Keratinocyte (primary cell): ENCODE results near the gene TCTN1. TPM values are rescaled to one million over a fixed set of nuclear protein-coding genes. Genes with fewer than 3 reads are reported as not detected.
"Not testable (repeated sequence)": the region's sequence is repeated elsewhere in the genome, so short reads cannot be mapped to it uniquely, and the experiment has no call there.

Experiments used
- DNase-seq: peaks from one replicate; pipeline ENCODE4 v3.0.0-alpha.2; 2011; ENCODE audit warnings: low read depth, missing footprints, low spot score
- FAIRE-seq: peaks from 2 replicates; lab custom pipeline; 2011; peaks lifted over from hg19 to GRCh38; lab: Jason Lieb, UNC
- H2AFZ ChIP-seq: 2 replicates; pipeline ENCODE4 v1.6.0; 2012; ENCODE audit warnings: low read length, control low read depth, inconsistent platforms; ENCODE audit not compliant: control insufficient read depth
- H3K27ac ChIP-seq: 2 replicates; pipeline ENCODE4 v1.5.1; 2011; ENCODE audit warnings: low read length; ENCODE audit not compliant: control insufficient read depth, insufficient read depth
- H3K27me3 ChIP-seq: 3 replicates; pipeline ENCODE4 v1.6.0; 2011; ENCODE audit warnings: low read length; ENCODE audit not compliant: control insufficient read depth, insufficient read depth; ENCODE audit errors: extremely low read depth
- H3K36me3 ChIP-seq, 2 experiments: 2 replicates in 1 of 2; 3 replicates in 1 of 2; pipeline ENCODE4 v1.5.1; 2011; ENCODE audit warnings: low read length in 2 of 2, mild to moderate bottlenecking in 1 of 2; ENCODE audit not compliant: control insufficient read depth in 2 of 2, insufficient read depth in 2 of 2; ENCODE audit errors: extremely low read depth in 1 of 2
- H3K4me1 ChIP-seq: 3 replicates; pipeline ENCODE4 v1.5.1; 2011; ENCODE audit warnings: low read length; ENCODE audit not compliant: control insufficient read depth, insufficient read depth; ENCODE audit errors: extremely low read depth
- H3K4me2 ChIP-seq: 3 replicates; pipeline ENCODE4 v1.6.0; 2011; ENCODE audit warnings: low read depth, low read length; ENCODE audit not compliant: control insufficient read depth, insufficient read depth; ENCODE audit errors: extremely low read depth
- H3K4me3 ChIP-seq, 3 experiments: fragments of 200-600 bp in 1 of 3; sonication (generic) in 1 of 3; 2 replicates in 2 of 3; 3 replicates in 1 of 3; pipeline ENCODE4 v1.5.1; 2011 to 2016; ENCODE audit warnings: low read length in 3 of 3, mild to moderate bottlenecking in 3 of 3, control low read depth in 2 of 3, inconsistent platforms in 1 of 3, low read depth in 1 of 3, mixed read lengths in 1 of 3, mixed run types in 1 of 3, moderate library complexity in 1 of 3; ENCODE audit not compliant: control insufficient read depth in 2 of 3, insufficient read depth in 2 of 3; ENCODE audit errors: extremely low read depth in 1 of 3
- H3K79me2 ChIP-seq: 2 replicates; pipeline ENCODE4 v1.6.0; 2012; ENCODE audit warnings: low read length; ENCODE audit not compliant: control insufficient read depth, insufficient read depth
- H3K9ac ChIP-seq: 3 replicates; pipeline ENCODE4 v1.6.0; 2011; ENCODE audit warnings: low read length; ENCODE audit not compliant: control insufficient read depth, insufficient read depth; ENCODE audit errors: extremely low read depth
- H3K9me1 ChIP-seq: 3 replicates; pipeline ENCODE4 v1.6.0; 2011; ENCODE audit warnings: low read length; ENCODE audit not compliant: control insufficient read depth, insufficient read depth; ENCODE audit errors: extremely low read depth
- H3K9me3 ChIP-seq: 2 replicates; pipeline ENCODE4 v1.5.1; 2012; ENCODE audit warnings: low read depth, low read length; ENCODE audit not compliant: control insufficient read depth
- H4K20me1 ChIP-seq: 3 replicates; pipeline ENCODE4 v1.6.0; 2011; ENCODE audit warnings: low read length; ENCODE audit not compliant: control insufficient read depth, insufficient read depth; ENCODE audit errors: extremely low read depth
- EZH2 ChIP-seq: IDR thresholded peaks from one replicate; pipeline ENCODE4 v1.6.1; 2012; ENCODE audit warnings: inconsistent platforms, mild to moderate bottlenecking, low read length, moderate library complexity
- dilution Hi-C: fragments of 300-500 bp; cut with MboI; formaldehyde crosslinking; loops from one replicate; pipeline ENCODE4 v1.7.0; 2020; ENCODE audit warnings: low sequenced_read_pairs; ENCODE audit not compliant: extremely low pct_ligation_motif_present
- polyA plus RNA-seq, 5 experiments: library from polyadenylated mRNA; depleted of rRNA in 3 of 5; stranded (reverse) in 3 of 5; stranded (forward) in 1 of 5; unstranded in 1 of 5; fragments of >200 nt; gene quantifications; 1 replicate in 1 of 5; 2 replicates in 3 of 5; 3 replicates in 1 of 5; pipeline versions ENCODE4 v1.2.1 to v1.2.3, GENCODE V29; 2011 to 2012; ENCODE audit warnings: missing spikeins in 2 of 5, low read depth in 1 of 5, low replicate concordance in 1 of 5
- TF ChIP-seq, protein P1 (sequence below), 3 experiments: IDR thresholded peaks in 1 of 3; conservative IDR thresholded peaks in 1 of 3; optimal IDR thresholded peaks in 1 of 3; 2 replicates in 2 of 3; 3 replicates in 1 of 3; pipeline versions ENCODE3 to v1.5.1; 2011; ENCODE audit warnings: low read length in 3 of 3, mild to moderate bottlenecking in 3 of 3, moderate library complexity in 2 of 3, control low read depth in 1 of 3, inconsistent platforms in 1 of 3; ENCODE audit not compliant: insufficient read depth in 2 of 3; ENCODE audit errors: extremely low read depth in 1 of 3

Gene TCTN1
- polyA plus RNA-seq, 1 donor (not counting 4 experiments of a cell fraction or from before 2014, with no cell fraction given), result 30.6 TPM

DNA sequence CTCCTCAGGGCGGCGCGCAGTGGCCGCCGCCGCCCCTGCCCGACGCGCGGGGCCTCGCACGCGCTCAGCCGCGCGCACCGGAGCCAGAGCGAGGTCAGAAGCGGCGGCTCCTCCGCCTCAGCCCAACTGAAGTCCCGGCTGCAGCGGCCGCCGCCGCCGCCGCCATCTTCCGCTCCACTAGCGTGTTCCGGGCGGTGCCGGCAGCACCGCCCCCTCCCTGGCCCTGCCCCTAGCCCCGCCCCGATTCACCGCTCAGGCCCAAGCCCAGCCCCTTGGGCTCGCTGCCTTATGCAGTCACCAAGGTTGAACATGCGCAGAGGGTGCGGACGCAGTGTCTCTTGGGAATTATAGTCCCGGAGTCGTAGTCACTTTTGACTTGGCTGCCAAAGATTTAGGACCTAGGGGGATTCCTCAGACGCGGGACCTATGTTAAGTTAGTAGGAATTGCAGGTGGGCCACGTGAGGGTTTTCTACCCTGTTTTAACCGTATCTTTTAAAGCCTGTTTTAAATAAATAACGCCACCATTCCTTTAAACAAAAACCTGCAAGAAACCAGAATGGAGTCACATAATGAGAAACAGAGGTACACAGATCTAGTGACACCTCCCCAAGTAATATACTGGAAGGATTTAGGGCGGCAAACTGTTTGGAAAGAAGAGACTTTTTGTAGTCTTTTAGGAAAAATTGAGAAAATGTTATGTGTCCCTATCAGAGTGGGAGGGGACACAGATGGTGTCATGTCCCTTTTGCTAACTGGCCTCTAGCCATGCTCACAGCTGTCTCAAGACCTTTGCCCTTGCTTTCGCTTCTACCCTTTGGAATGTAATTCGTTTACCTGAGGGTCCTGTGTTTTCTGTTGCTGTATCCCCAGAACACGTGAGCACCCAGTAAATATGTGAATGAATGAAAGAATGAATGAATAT, 30.5 kb upstream of the TCTN1 start, which contains the start of gene PPTC7:
Gene PPTC7 (minus strand): TSS at position 182 of the 923 bp plus-strand sequence. CDS start 287 bp downstream, outside the sequence.
- no peak for TF ChIP-seq EZH2
- TF ChIP-seq, protein P1, sequence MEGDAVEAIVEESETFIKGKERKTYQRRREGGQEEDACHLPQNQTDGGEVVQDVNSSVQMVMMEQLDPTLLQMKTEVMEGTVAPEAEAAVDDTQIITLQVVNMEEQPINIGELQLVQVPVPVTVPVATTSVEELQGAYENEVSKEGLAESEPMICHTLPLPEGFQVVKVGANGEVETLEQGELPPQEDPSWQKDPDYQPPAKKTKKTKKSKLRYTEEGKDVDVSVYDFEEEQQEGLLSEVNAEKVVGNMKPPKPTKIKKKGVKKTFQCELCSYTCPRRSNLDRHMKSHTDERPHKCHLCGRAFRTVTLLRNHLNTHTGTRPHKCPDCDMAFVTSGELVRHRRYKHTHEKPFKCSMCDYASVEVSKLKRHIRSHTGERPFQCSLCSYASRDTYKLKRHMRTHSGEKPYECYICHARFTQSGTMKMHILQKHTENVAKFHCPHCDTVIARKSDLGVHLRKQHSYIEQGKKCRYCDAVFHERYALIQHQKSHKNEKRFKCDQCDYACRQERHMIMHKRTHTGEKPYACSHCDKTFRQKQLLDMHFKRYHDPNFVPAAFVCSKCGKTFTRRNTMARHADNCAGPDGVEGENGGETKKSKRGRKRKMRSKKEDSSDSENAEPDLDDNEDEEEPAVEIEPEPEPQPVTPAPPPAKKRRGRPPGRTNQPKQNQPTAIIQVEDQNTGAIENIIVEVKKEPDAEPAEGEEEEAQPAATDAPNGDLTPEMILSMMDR (optimal IDR thresholded peaks at IDR 0.05 in 1 of 3, IDR thresholded peaks at IDR 0.05 in 1 of 3, conservative IDR thresholded peaks at IDR 0.05 in 1 of 3; ENCODE audit: extremely low read depth in 1 of 3, insufficient read depth in 2 of 3, low read length in 3 of 3), result no peak
- Histone ChIP-seq H3K27ac (peak within 1 kb of the TSS; percentile 97), H3K4me1 (peaks cover 49% of the 10 kb centered on the region), H2AFZ (peak within 1 kb of the TSS; percentile 72), H3K27me3 (no peaks in the 10 kb centered on the region), H3K9me3 (no peaks in the 10 kb centered on the region), H3K4me2 (peak within 1 kb of the TSS; percentile 99), H3K36me3 (no peaks in the 10 kb centered on the region), H4K20me1 (peaks cover 11% of the 10 kb centered on the region), H3K79me2 (peaks cover 43% of the 10 kb centered on the region), H3K9ac (peak within 1 kb of the TSS; percentile 99), H3K9me1 (no peaks in the 10 kb centered on the region), H3K4me3 (peak within 1 kb of the TSS; percentile 97 to 99 (median 98))
- FAIRE-seq, result no peak
- DNase-seq, result peak; percentile 63
- dilution Hi-C loops, result no loop called here

DNA sequence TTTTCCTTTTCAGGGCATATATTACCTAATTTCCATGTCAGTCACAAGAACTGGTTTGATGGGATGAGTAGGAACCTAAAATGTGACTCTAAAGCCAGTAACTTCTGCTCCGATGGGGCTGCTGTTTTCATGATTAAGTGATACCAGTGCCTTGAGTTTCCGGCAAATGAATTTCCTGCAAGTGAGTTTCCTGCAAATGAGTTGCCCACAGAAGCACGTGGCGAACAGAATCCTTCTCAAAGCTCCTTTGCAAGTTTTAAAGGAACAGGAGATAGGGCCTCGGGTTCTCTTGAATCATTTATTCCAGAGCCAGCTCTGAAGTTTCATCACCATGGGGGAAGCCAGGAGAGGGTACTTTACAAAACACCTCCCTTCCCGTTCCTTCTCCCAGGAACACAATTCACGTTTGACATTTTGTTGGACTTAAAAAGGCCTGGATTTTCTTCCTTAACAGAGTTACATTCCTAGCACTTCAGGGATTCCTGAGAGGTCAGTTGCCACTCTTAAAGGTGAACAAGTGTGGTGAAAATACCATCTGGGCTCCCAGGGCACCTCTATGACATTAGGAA, 28.6 kb upstream of the TCTN1 start:
- Histone ChIP-seq H3K79me2 (peaks cover 28% of the 10 kb centered on the region), H3K4me3 (peak overlapping the region in 2 of 3 experiments; percentile 43 to 45), H3K27ac (peak overlapping the region; percentile 42), H3K27me3 (no peaks in the 10 kb centered on the region), H3K9ac (peak overlapping the region; percentile 46), H4K20me1 (peaks cover 11% of the 10 kb centered on the region), H2AFZ (peak overlapping the region; percentile 87), H3K9me3 (no peaks in the 10 kb centered on the region), H3K4me2 (peak overlapping the region; percentile 71), H3K36me3 (no peaks in the 10 kb centered on the region), H3K4me1 (peaks cover 31% of the 10 kb centered on the region), H3K9me1 (no peaks in the 10 kb centered on the region)
- FAIRE-seq (peak; percentile 51), DNase-seq (no peak)
- TF ChIP-seq, protein P1 (optimal IDR thresholded peaks at IDR 0.05 in 1 of 3, IDR thresholded peaks at IDR 0.05 in 1 of 3, conservative IDR thresholded peaks at IDR 0.05 in 1 of 3; ENCODE audit: extremely low read depth in 1 of 3, insufficient read depth in 2 of 3, low read length in 3 of 3), result no peak
- TF ChIP-seq EZH2, result no peak
- dilution Hi-C loops, result no loop called here

DNA sequence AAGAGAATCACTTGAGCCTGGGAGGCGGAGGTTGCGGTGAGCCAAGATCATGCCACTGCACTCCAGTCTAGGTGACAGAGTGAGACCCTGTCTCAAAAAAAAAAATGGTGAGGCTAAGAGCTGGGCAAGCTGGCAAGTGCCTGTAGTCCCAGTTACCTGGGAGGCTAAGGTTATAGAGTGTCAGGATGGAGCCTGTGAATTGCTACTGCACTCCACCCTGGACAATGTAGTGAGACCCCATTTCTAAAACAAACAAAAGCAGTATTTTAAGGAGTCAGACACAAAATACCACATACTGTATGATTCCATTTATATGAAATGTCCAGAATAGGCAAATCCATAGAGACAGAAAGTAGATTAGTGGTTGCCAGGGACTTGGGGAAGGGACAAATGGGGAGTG, 26.8 kb upstream of the TCTN1 start:
- H3K9me3 ChIP-seq, H3K9me1 ChIP-seq, H3K4me2 ChIP-seq, H2AFZ ChIP-seq, FAIRE-seq, H4K20me1 ChIP-seq, H3K9ac ChIP-seq, dilution Hi-C loops, DNase-seq, H3K36me3 ChIP-seq, H3K4me3 ChIP-seq, H3K79me2 ChIP-seq, H3K27ac ChIP-seq, H3K27me3 ChIP-seq: not testable (repeated sequence)
- H3K4me1 ChIP-seq, result peaks cover 21% of the 10 kb centered on the region
